ENCODE results near the gene CDC42SE1.

GRCh38 chr1:151032164-151032563, 27.3 kb downstream of the CDC42SE1 start:
- no peak for TF ChIP-seq CTCF (IDR thresholded peaks at IDR 0.05)
- TF ChIP-seq POLR2A (IDR thresholded peaks at IDR 0.05): no peak
- no peak for TF ChIP-seq EP300 (IDR thresholded peaks at IDR 0.05)
- TF ChIP-seq POLR2AphosphoS5 (IDR thresholded peaks at IDR 0.05): no peak
